MCF 10A (cell line): ENCODE measurements around the gene GSTT2. TPM values are rescaled to one million over a fixed set of nuclear protein-coding genes. Genes with fewer than 3 reads are reported as not detected.
"Not testable (repeated sequence)": the region's sequence is repeated elsewhere in the genome, so short reads cannot be mapped to it uniquely, and the experiment has no call there.

Experiments
- Bru-seq: library from RNA; stranded (reverse); fragments of 400-500 nt; gene quantifications from one replicate; lab custom pipeline; 2021; lab: Mats Ljungman, UMichigan
- BruChase-seq, 2 experiments: library from RNA; stranded (reverse); fragments of 400-500 nt; gene quantifications; one replicate each; lab custom pipeline; 2021; lab: Mats Ljungman, UMichigan
- BruUV-seq: library from RNA; stranded (reverse); fragments of 400-500 nt; replicated peaks from 2 replicates; lab custom pipeline; 2021; lab: Mats Ljungman, UMichigan
- CTCF ChIA-PET: fragments of 300-600 bp; sonication (Branson Sonifier 250); formaldehyde crosslinking; extraction: SDS; loops from one replicate; lab custom pipeline; 2021; ENCODE audit warnings: antibody characterized with exemption, inconsistent platforms; lab: Yijun Ruan, JAX
- POLR2A ChIA-PET: fragments of 300-600, 350-650 bp; sonication (Branson Sonifier 250); formaldehyde crosslinking; extraction: SDS; loops from one replicate; lab custom pipeline; 2020; ENCODE audit warnings: antibody characterized with exemption, inconsistent platforms; lab: Yijun Ruan, JAX
- DNase-seq: peaks from one replicate; pipeline ENCODE4 v3.0.0-alpha.2; 2018; ENCODE audit not compliant: unreplicated experiment
- H3K27ac Mint-ChIP-seq: one replicate; pipeline ENCODE4 v1.8.0; 2022; ENCODE audit warnings: mild to moderate bottlenecking, low read depth, mixed read lengths; ENCODE audit not compliant: unreplicated experiment
- H3K27me3 Mint-ChIP-seq: one replicate; pipeline ENCODE4 v1.8.0; 2022; ENCODE audit warnings: mixed read lengths; ENCODE audit not compliant: insufficient read depth, unreplicated experiment
- H3K36me3 Mint-ChIP-seq: one replicate; pipeline ENCODE4 v1.8.0; 2022; ENCODE audit warnings: mild to moderate bottlenecking, moderate library complexity, mixed read lengths; ENCODE audit not compliant: insufficient read depth, unreplicated experiment
- H3K4me1 Mint-ChIP-seq: one replicate; pipeline ENCODE4 v1.8.0; 2022; ENCODE audit warnings: mixed read lengths; ENCODE audit not compliant: insufficient read depth, unreplicated experiment
- H3K4me3 Mint-ChIP-seq: one replicate; pipeline ENCODE4 v1.8.0; 2022; ENCODE audit warnings: mild to moderate bottlenecking, moderate library complexity, mixed read lengths; ENCODE audit not compliant: unreplicated experiment
- H3K9me3 Mint-ChIP-seq: one replicate; pipeline ENCODE4 v1.8.0; 2022; ENCODE audit warnings: mixed read lengths; ENCODE audit not compliant: unreplicated experiment
- intact Hi-C: fragments of 100-400 bp; cut with micrococcal nuclease; formaldehyde crosslinking; loops from 2 replicates; pipeline ENCODE4 v1.14.1; 2022
- long read RNA-seq: library from polyadenylated mRNA; stranded (forward); transcript quantifications from one replicate; pipeline ENCODE4 v2.0.0, GENCODE V29; 2022
- total RNA-seq: library from RNA; stranded (reverse); gene quantifications from 2 replicates; pipeline ENCODE4 v1.2.3, GENCODE V29; 2022
- TF ChIP-seq, protein P1 (sequence below): fragments of 200-600 bp; IDR thresholded peaks from one replicate; pipeline ENCODE4 v1.8.0; 2022; ENCODE audit warnings: antibody characterized with exemption, mild to moderate bottlenecking; ENCODE audit not compliant: unreplicated experiment

Gene GSTT2
- total RNA-seq (not detected in 2 replicates), Bru-seq, nascent RNA (not detected), BruChase-seq, experiment 1, labeled RNA remaining after a 6-hour chase (percentile 18 among the genes with signal in this experiment), BruChase-seq, experiment 2, labeled RNA remaining after a 2-hour chase (percentile 18 among the genes with signal in this experiment)
- long read RNA-seq = 0 reads

DNA sequence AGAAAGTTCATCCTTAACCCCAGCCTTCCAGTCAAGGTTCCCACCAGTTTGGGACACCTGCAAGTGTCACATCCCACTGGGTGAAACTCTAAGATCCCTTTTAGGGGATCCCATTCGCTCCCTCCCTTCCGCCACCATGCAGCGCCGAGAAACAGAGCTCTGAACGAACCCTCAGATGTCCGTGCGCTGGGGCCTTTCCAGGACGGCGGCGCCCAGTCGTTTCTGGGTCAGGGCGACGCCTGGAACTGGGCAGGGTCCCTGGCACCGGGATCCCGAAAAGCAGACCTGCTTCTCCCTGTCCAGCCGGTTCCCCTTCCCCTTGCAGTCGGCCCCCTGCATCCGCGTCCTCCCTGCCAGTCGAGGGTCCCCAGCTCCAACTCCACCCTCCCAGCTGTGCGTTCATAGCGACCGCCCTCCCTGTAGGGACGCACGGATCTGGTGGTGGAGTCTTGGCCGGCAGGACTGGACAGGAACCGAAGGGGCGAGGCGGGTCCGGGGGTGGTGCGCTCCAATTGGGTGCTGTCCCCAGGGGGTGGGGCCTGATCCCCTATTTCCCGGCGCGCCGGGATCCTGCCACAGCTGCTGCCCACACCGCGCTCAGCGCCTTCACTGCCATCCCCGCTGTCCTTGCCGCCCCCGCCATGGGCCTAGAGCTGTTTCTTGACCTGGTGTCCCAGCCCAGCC, at the start of gene GSTT2:
Gene GSTT2 (plus strand): TSS at position 578 of the 684 bp plus-strand sequence.
- DNase-seq, H3K9me3 Mint-ChIP-seq, H3K27me3 Mint-ChIP-seq, BruUV-seq, H3K27ac Mint-ChIP-seq, H3K36me3 Mint-ChIP-seq, CTCF ChIA-PET, H3K4me1 Mint-ChIP-seq, H3K4me3 Mint-ChIP-seq, POLR2A ChIA-PET: not testable (repeated sequence)
- intact Hi-C loops = loop anchor here (5.0 to 10.0 kb wide), 2 partner anchors 208 to 265 kb away; partner anchors contain the start of gene GGT5

GRCh38 chr22:23938328-23939016, 41.5 kb upstream of the GSTT2 start:
- Mint-ChIP-seq H3K9me3 (no peaks in the 10 kb centered on the region), H3K4me3 (no peak overlapping the region), H3K36me3 (no peaks in the 10 kb centered on the region), H3K27me3 (peaks cover 6% of the 10 kb centered on the region), H3K4me1 (no peaks in the 10 kb centered on the region), H3K27ac (no peak overlapping the region)
- ChIA-PET CTCF (interaction anchor here (0.8 to 1.2 kb wide), 2 partner anchors 48 to 50 kb away, joined by 3 to 5 read pairs; no protein-coding TSS in a partner anchor), POLR2A (interaction anchor here (0.6 to 1.2 kb wide), 3 partner anchors 25 to 44 kb away, joined by 3 to 4 read pairs (median 3); partner anchors contain the start of gene MIF)
- DNase-seq = no peak
- intact Hi-C loops = no loop called here
- BruUV-seq = no TSS peak
- TF ChIP-seq, protein P1, sequence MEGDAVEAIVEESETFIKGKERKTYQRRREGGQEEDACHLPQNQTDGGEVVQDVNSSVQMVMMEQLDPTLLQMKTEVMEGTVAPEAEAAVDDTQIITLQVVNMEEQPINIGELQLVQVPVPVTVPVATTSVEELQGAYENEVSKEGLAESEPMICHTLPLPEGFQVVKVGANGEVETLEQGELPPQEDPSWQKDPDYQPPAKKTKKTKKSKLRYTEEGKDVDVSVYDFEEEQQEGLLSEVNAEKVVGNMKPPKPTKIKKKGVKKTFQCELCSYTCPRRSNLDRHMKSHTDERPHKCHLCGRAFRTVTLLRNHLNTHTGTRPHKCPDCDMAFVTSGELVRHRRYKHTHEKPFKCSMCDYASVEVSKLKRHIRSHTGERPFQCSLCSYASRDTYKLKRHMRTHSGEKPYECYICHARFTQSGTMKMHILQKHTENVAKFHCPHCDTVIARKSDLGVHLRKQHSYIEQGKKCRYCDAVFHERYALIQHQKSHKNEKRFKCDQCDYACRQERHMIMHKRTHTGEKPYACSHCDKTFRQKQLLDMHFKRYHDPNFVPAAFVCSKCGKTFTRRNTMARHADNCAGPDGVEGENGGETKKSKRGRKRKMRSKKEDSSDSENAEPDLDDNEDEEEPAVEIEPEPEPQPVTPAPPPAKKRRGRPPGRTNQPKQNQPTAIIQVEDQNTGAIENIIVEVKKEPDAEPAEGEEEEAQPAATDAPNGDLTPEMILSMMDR = no peak

- CTCF ChIA-PET = interaction anchor here (0.8 to 1.2 kb wide), 2 partner anchors 49 to 50 kb away, joined by 3 to 5 read pairs; no protein-coding TSS in a partner anchor
- Mint-ChIP-seq H3K27ac (no peak overlapping the region), H3K9me3 (no peaks in the 10 kb centered on the region), H3K36me3 (no peaks in the 10 kb centered on the region), H3K27me3 (peaks cover 11% of the 10 kb centered on the region), H3K4me1 (no peaks in the 10 kb centered on the region), H3K4me3 (no peak overlapping the region)
- POLR2A ChIA-PET = interaction anchor here (0.6 to 1.2 kb wide), 4 partner anchors 25 to 80 kb away, joined by 3 to 4 read pairs (median 3); partner anchors contain the start of gene MIF
- no TSS peak for BruUV-seq
- intact Hi-C loops = no loop called here
- DNase-seq = no peak
- TF ChIP-seq, protein P1 = no peak
Measured at GRCh38 chr22:23939017-23939357, 40.9 kb upstream of the GSTT2 start.

GRCh38 chr22:23940166-23940565, 39.8 kb upstream of the GSTT2 start:
- intact Hi-C loops, CTCF ChIA-PET, H3K9me3 Mint-ChIP-seq, H3K4me1 Mint-ChIP-seq, BruUV-seq, DNase-seq, H3K4me3 Mint-ChIP-seq, H3K36me3 Mint-ChIP-seq, POLR2A ChIA-PET, H3K27ac Mint-ChIP-seq: not testable (repeated sequence)
- peaks cover 20% of the 10 kb centered on the region for H3K27me3 Mint-ChIP-seq

DNA sequence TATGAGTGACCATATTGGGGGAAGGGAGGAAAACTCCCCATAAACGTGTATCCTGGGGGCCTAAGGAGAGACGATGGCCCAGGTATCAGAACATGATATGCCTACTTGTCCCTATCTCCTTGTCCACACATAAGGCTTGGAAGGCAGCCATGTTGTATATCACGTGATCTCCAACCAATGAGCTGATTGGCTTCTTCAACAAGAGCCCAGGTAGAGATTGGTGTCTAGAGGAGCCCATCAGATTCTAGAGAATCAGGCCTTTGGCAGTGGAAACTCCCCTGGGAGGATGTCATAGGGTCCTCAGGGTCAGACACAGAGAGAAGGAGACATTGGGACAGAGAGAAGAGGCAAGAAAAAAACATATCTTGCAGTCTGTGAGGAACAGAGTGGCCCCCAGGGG, 32.5 kb upstream of the GSTT2 start:
- CTCF ChIA-PET, BruUV-seq, DNase-seq, H3K4me3 Mint-ChIP-seq, H3K36me3 Mint-ChIP-seq, H3K4me1 Mint-ChIP-seq, H3K27ac Mint-ChIP-seq, intact Hi-C loops, POLR2A ChIA-PET, H3K9me3 Mint-ChIP-seq: not testable (repeated sequence)
- H3K27me3 Mint-ChIP-seq = peaks cover 20% of the 10 kb centered on the region

GRCh38 chr22:23949764-23950163, 30.2 kb upstream of the GSTT2 start:
- H3K9me3 Mint-ChIP-seq, H3K36me3 Mint-ChIP-seq, H3K4me3 Mint-ChIP-seq, H3K27ac Mint-ChIP-seq, H3K27me3 Mint-ChIP-seq, DNase-seq, intact Hi-C loops, H3K4me1 Mint-ChIP-seq, POLR2A ChIA-PET, CTCF ChIA-PET, BruUV-seq: not testable (repeated sequence)

DNA sequence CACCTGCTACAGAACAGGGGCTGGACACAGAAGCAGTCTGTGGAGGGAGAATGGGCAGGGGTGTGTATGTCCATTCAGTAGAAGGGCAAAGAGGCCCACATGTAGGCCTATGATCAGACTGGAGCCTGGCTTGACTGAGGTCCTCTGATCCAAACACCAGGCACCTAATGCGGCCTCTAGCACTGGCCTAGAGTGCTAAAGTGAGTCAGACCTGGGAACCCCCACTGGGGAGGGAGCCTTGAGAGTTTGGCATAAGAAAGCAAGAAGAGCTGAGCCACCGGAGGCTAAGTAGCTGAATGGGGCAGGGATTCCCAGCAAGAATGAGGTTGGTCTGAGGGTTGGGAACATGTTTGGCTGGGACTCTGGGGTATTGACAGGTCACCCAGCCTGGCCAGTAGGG, 28.6 kb upstream of the GSTT2 start:
- DNase-seq, H3K4me1 Mint-ChIP-seq, POLR2A ChIA-PET, H3K36me3 Mint-ChIP-seq, H3K4me3 Mint-ChIP-seq, intact Hi-C loops, BruUV-seq, H3K27ac Mint-ChIP-seq, CTCF ChIA-PET, H3K27me3 Mint-ChIP-seq, H3K9me3 Mint-ChIP-seq: not testable (repeated sequence)
